GM03348 (cell line): ENCODE data around the gene PEPD.

Experiments used
- DNase-seq: peaks from one replicate; pipeline ENCODE4 v3.0.0; 2012; ENCODE audit warnings: low spot score

Gene PEPD

GRCh38 chr19:33546656-33547055 lies 25.1 kb upstream of the PEPD start:
- DNase-seq = no peak

- DNase-seq = no peak
Measured at GRCh38 chr19:33545217-33545981, 23.8 kb upstream of the PEPD start.

DNA sequence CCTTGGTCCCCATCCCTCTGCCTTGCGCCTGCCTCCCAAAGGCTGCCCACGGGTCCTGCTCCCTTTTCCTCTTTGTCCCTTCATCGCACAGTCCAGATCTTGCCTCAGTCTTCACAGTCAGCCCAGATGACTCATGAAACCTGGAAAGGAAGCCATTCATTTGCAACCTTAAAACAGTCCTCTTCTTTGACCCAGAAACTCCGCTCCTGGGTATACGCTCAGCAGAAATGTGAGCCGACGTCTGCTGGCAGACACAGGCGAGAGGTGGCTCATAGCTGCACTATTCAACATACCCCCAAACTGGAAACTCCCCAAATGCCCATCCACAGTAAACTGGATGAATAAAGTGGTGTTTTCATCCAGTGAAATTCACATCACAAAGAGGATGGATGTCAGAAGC lies 13.6 kb upstream of the PEPD start:
- no peak for DNase-seq

- no peak for DNase-seq
Measured at GRCh38 chr19:33532859-33533460, 11.4 kb upstream of the PEPD start.

- no peak for DNase-seq
Measured at GRCh38 chr19:33530842-33531241, 9.3 kb upstream of the PEPD start.

GRCh38 chr19:33530296-33530695 lies 8.7 kb upstream of the PEPD start:
- DNase-seq = no peak

GRCh38 chr19:33529094-33529676 lies 7.6 kb upstream of the PEPD start:
- no peak for DNase-seq

- no peak for DNase-seq
Measured at GRCh38 chr19:33528404-33528803, 6.8 kb upstream of the PEPD start.

- DNase-seq = no peak
Measured at GRCh38 chr19:33527125-33527524, 5.5 kb upstream of the PEPD start.

DNA sequence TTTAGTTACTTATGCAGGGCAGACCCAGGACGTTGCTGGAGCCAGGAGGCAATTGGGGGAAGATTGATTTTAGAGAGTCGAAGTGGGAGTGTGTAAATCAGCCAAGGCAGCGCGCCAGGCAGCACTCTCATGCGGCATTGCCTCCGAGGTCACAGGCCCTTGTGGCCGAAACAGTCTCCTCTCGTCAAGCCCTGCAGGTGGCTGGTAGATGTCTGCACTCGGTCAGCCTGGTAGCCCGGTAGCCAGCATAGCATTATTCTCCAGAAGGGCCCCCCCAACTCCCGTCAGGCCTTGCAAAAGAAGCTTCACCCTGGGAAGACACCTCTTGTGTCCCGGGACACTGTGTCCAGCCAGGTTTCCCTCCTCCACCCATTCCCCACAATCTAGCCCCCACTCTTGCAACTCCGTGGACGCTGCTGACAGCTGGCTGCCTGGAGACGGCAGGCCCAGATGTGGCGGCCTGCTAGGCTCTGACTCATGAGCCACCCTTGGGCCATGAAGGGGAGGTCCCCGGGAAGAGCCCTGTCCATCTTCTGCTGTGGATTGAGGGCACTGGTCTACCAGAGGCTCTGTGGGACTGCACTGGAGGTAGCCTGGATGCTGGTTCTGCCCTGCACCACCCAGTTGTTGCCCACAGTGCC lies 2.6 kb upstream of the PEPD start:
- DNase-seq = no peak

- no peak for DNase-seq
Measured at GRCh38 chr19:33523167-33523566, 1.6 kb upstream of the PEPD start.

- DNase-seq = no peak
Measured at GRCh38 chr19:33522371-33522662, 726 bp upstream of the PEPD start.

DNA sequence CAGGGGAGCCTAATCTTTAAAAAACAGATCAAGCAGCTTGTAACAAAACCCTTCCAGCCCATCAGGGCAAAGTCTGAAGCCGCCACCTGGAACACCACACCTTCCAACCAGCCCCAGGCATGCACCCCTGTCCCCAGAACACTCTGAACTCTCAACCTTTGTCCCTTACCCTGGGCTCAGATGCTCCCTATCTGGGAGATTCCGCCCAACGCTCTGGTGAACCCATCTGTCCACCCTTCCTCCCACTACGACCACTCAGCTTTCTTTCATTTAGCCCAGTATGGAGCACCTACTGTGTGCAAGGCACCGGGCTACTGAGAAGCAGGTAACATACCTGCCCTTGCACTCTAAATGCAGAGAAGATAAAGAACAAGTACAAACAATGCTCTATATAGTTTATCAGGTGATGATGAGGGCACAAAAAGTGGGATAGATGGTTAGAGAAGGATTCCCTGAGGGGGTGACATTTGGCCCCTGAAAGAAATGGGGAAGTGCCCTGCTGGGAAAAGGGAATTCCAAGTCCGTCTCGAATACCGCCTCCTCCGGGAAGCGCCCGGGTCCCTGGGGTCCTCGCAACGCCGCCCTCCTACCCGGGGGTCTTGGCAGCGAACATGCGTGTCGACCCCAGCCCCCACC lies 629 bp downstream of the PEPD start:
- DNase-seq = no peak

DNA sequence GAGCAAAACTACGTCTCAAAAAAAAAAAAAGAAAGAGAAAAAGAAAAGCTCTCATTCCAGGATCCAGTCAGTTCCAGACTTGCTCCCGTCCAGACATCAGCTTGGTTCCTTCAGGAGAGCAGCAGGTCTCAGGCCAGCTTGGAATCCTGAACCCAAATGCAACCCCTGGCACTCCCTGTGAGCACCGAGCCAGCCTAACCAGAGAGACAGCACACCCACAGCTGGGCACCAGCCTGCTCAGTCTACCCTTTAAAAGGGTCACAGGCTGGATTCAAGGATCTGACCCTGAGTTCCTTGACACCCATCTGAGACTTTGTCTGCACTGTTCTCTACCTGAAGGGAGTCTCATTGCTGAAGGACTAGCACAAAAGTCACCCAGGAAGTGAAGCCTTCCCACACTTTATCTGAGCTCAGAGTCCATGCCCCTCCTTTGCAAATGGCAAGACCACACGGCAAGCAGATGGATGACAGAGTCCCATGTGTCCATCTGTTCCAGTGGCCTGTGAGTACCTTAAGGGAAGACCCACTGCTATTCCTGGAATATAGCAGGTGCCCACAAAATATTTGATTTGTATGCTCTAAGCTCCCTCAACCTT lies 1.4 kb downstream of the PEPD start:
- no peak for DNase-seq

DNA sequence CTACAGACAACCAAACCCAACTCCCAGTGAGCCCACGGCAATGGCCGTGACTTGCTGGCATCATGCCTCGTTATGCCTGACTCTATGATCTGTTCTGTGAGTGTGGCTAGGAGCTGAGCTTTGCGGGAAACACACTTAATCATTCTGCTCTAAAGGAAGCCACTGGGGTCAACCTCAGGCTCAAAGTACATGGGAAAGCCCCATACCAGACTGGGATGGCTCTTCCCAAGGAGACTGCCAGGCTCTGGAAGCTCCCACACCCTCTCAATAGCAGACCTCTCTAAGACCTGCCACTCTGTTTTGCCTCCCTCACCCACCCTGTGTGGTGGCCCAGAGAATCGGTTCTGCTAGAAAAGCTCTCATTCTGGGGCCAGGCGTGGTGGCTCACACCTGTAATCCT lies 2.2 kb downstream of the PEPD start:
- no peak for DNase-seq

- DNase-seq = no peak
Measured at GRCh38 chr19:33518541-33518940, 3.0 kb downstream of the PEPD start.

- no peak for DNase-seq
Measured at GRCh38 chr19:33517922-33518321, 3.7 kb downstream of the PEPD start.

GRCh38 chr19:33515921-33516320 lies 5.7 kb downstream of the PEPD start:
- DNase-seq = no peak

DNA sequence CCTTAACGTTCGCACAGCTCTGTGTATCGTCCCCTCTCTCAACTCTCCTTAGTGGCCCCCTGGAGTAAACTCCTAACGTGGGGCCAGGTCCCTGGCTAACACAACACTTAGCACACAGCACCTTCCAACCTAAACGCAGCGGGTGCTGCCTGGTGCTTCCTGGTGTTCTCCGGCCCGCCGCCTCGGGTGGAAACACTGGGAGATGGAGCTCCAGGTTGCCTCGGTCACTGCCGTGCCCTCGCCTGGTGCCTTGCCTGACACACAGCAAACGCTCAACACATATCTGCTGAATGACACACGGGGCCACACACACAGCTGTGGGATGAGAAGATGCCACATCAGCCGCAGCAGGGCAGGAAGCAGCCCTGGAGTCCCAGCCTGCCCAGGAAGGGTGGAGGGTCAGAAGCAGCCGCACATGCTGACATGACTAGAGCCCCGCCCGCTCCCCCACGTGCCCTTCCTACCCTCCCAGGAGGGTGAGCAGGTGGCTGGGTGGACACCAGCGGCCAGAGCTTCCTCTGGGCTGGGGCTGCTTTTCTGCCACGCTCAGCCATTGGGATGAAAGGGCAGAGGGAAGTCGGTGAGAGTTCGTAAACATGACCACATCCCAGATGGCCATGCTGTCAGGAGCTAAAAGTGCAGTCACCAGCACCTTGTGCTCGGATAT lies 6.6 kb downstream of the PEPD start:
- DNase-seq = peak; percentile 34

- DNase-seq = no peak
Measured at GRCh38 chr19:33513424-33513823, 8.2 kb downstream of the PEPD start.

DNA sequence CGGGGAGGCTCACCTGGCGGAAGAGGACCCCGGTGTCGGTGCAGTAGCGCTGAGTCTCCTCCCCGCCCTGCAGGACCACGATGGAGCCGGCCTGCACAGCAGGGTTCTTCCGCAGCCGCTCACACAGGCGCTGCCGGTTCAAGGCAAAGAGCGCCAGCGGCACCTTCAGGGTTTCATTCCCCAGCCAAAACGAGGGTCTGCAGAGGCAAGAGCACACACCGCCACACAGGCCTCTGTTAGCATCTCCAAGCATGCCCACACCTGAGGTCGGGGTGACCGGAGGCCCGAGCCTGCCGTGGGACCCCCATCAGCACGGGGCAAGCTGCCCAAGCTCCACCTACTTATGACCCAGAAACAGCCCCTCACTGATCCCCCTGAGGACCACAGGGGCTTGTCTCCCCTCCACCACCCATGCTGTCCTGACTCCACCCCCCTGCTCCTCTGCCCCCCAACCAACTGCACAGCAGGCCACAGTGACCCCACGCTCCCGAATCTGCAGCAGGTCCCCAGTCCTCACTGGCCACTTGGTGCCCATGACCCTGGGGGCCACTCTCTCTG lies 8.9 kb downstream of the PEPD start:
- no peak for DNase-seq

DNA sequence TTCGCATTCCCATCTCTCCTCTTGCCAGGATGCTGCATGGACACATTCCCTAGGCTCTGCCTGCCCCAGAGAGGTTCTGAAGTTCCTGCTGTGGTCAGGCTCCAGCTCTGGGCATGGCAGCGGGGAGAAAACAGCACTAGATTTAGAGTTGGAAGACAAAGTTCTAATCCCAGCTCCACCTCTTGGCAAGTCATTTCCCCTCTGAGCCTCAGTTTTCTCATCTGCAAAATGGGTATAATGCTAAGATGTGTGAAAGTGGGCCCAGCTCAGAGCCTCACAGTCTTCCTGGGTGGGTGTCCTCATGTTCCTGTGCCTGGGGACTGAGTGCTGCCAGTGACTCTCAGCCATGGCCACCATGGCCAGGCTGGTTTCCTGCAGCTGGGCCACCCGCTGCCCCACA lies 9.6 kb downstream of the PEPD start:
- DNase-seq = no peak
